Brain microvascular endothelial cell (primary cell): ENCODE data around the gene LZIC.

ENCODE experiments used
- DNase-seq: peaks from one replicate; pipeline ENCODE4 v3.0.0-alpha.2; 2020
- H3K27ac ChIP-seq: fragments of 250-450 bp; sonication (Bioruptor Pico); 2 replicates; pipeline ENCODE4 v1.5.1; 2020; ENCODE audit warnings: mild to moderate bottlenecking, moderate library complexity
- H3K27me3 ChIP-seq: fragments of 250-450 bp; sonication (Bioruptor Pico); replicated peaks from 2 replicates; pipeline ENCODE4 v1.5.1; 2020; ENCODE audit warnings: mild to moderate bottlenecking
- H3K36me3 ChIP-seq: fragments of 250-450 bp; sonication (Bioruptor Pico); replicated peaks from 2 replicates; pipeline ENCODE4 v1.5.1; 2020; ENCODE audit warnings: mild to moderate bottlenecking
- H3K4me3 ChIP-seq: 2 replicates; pipeline ENCODE4 v1.5.1; 2011; ENCODE audit warnings: low read depth, mild to moderate bottlenecking, control low read depth, low read length, moderate library complexity
- in situ Hi-C: cut with HindIII; loops from 2 replicates; pipeline ENCODE4 v1.10.0; 2017; ENCODE audit warnings: low sequenced_read_pairs, low pct_ligation_motif_present
- TF ChIP-seq, protein P1 (sequence below): IDR thresholded peaks from 2 replicates; pipeline ENCODE4 v1.5.1; 2011; ENCODE audit warnings: low read depth, mild to moderate bottlenecking, moderate library complexity, low read length, control low read depth, inconsistent platforms; ENCODE audit errors: missing control alignments

LZIC gene

DNA sequence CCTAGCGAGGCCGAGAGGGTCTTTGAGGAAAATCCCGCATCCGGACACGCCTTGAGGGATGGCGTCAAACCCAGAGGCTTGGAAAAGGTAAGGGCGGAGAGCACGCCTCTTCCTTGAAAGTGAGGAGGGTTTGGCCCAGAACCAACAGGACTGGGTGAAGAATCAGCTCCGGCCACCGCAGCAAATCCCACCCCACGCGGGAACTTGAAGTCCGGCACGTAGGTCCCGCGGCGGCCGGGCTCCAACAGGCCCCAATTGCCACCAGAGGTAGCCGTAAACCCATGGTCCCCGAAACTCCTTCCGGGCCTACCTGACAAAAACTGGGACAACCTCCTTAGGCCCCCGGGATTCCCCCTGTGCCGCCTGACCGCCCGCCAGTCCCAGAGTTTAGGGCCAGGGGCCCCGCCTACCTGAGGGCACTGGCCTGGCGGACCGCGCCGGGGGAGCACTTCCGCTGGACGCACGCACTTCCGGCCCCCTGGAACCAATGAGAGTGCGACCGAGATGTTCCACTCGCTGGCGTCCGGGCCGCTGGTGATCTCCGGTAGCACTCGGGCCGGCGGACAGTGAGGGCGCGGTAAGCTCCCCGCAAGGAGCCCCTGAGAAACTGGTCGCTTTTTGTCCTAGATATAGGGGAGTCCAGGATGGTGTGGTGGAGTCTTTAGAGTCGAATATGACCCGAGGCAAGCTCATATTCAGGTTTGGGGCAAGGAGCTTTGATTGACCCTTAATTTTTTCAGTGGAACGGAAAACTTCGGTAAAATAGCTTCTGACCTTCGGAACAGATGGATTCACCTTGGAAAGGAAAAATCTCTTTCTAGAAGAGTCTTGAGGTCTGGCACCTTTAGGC lies at the start of gene LZIC, which contains the start of gene NMNAT1:
Gene LZIC, minus strand, starts transcription at position 453 of the 850 bp plus-strand sequence. CDS start 6,772 bp downstream, outside the sequence.
Gene NMNAT1, plus strand, starts transcription at position 537 of the 850 bp plus-strand sequence. CDS start 28,599 bp downstream, outside the sequence.
- no peaks in the 10 kb centered on the region for H3K36me3 ChIP-seq
- in situ Hi-C loops, result no loop called here
- peak within 1 kb of the TSS; percentile 90 for H3K27ac ChIP-seq
- no peaks in the 10 kb centered on the region for H3K27me3 ChIP-seq
- TF ChIP-seq, protein P1, sequence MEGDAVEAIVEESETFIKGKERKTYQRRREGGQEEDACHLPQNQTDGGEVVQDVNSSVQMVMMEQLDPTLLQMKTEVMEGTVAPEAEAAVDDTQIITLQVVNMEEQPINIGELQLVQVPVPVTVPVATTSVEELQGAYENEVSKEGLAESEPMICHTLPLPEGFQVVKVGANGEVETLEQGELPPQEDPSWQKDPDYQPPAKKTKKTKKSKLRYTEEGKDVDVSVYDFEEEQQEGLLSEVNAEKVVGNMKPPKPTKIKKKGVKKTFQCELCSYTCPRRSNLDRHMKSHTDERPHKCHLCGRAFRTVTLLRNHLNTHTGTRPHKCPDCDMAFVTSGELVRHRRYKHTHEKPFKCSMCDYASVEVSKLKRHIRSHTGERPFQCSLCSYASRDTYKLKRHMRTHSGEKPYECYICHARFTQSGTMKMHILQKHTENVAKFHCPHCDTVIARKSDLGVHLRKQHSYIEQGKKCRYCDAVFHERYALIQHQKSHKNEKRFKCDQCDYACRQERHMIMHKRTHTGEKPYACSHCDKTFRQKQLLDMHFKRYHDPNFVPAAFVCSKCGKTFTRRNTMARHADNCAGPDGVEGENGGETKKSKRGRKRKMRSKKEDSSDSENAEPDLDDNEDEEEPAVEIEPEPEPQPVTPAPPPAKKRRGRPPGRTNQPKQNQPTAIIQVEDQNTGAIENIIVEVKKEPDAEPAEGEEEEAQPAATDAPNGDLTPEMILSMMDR, result no peak
- peak within 1 kb of the TSS; percentile 90 for H3K4me3 ChIP-seq
- peak; percentile 91 for DNase-seq

DNA sequence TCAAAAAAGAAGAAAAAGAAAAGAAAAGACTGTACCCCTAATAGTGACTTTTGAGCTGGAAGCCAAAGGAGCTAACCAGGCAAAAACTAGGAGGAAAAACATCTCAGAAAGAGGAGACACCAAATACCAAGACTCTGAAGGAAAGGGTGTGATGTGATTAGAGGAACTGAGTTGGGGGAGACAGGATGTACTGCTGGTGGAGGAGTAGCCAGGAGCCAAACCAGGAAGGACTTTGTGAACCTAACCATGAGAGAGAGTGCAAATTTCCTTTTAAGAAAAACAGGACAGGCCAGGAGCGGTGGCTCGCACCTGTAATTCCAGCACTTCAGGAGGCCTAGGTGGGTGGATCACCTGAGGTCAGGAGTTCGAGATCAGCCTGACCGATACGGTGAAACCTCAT lies 49.7 kb upstream of the LZIC start:
- no peak for DNase-seq

DNA sequence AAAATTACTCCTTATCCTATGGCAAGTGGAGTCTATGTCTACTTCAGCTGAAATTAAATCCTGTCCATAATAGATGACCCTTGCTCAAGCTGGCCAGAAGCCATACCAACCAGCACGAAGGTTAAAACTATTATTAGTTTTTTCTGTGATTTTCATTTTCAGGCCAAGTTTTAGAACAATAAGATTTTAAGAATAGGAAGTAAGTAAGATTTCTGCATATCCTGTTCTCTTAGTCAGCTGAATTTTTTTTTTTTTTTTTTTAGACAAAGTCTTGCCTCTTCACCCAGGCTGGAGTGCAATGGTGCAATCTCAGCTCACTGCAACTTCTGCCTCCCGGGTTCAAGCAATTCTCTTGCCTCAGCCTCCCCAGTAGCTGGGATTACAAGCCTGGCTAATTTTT lies 47.8 kb upstream of the LZIC start:
- H3K27me3 ChIP-seq, result no peaks in the 10 kb centered on the region
- no peak overlapping the region for H3K27ac ChIP-seq
- no peak overlapping the region for H3K4me3 ChIP-seq
- TF ChIP-seq, protein P1, result no peak
- in situ Hi-C loops, result no loop called here
- no peak for DNase-seq
- H3K36me3 ChIP-seq, result no peaks in the 10 kb centered on the region

More for the DNA sequence above, 49.7 kb upstream of the LZIC start:
- no peak overlapping the region for H3K27ac ChIP-seq
- peaks cover 6% of the 10 kb centered on the region for H3K27me3 ChIP-seq
- TF ChIP-seq, protein P1, result no peak
- no peaks in the 10 kb centered on the region for H3K36me3 ChIP-seq
- no peak overlapping the region for H3K4me3 ChIP-seq
- in situ Hi-C loops, result no loop called here

DNA sequence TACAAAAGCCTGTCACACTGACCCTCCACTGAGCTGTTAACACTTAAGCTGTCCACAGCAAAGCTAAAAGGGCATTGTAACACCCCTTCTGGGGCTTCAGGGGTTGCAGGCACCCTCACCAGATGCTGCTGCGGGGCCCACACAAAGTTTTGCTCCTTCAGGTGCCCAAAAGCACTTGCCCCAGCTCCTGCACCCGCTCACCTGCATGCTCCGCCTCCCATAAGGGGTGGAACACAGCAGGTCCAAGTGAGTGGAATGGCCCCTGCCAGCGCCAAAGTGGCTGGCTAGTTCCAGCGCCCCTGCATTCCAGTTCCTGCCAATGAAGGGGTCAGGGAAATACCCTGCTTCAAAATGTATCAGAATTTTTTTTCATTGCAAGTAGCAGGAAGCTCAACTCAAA lies 46.6 kb upstream of the LZIC start:
- Histone ChIP-seq H3K36me3 (no peaks in the 10 kb centered on the region), H3K27ac (no peak overlapping the region), H3K27me3 (no peaks in the 10 kb centered on the region), H3K4me3 (no peak overlapping the region)
- TF ChIP-seq, protein P1, result no peak
- in situ Hi-C loops, result no loop called here
- DNase-seq, result no peak

DNA sequence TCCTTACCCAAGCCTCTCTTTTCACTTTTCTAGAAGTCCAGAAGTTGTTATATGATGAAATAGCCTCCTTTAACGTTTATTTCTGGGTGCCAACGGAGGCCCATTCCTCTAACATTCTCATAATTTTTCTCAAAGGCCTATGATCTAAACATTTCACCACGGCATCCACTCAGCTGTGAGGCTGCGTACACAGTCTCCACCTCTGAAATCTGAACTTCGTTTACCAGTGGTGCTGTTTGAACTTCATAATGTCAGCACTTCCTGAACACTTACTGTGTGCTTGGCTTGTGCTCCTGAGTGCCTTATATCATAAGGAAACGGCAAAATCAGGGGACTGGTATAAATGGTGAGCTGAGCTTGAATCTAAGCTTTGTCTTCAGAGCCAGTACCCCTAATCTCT lies 41.8 kb upstream of the LZIC start:
- DNase-seq, result no peak
- in situ Hi-C loops, result no loop called here
- Histone ChIP-seq H3K36me3 (peaks cover 13% of the 10 kb centered on the region), H3K4me3 (no peak overlapping the region), H3K27ac (no peak overlapping the region), H3K27me3 (no peaks in the 10 kb centered on the region)
- TF ChIP-seq, protein P1, result no peak
